ENCODE results near the gene ATG2B. TPM values are rescaled to one million over a fixed set of nuclear protein-coding genes. Genes with fewer than 3 reads are reported as not detected.
A peak's percentile ranks its signal among the peaks of the same experiment; 100 is the strongest.
"Not testable (repeated sequence)": the region's sequence is repeated elsewhere in the genome, so short reads cannot be mapped to it uniquely, and the experiment has no call there.

Gene ATG2B
- total RNA-seq, 1 donor from 2014 or later = 32.4 TPM

- no peak for DNase-seq
Measured at GRCh38 chr14:96250485-96250884, 112.7 kb downstream of the ATG2B start.

DNA sequence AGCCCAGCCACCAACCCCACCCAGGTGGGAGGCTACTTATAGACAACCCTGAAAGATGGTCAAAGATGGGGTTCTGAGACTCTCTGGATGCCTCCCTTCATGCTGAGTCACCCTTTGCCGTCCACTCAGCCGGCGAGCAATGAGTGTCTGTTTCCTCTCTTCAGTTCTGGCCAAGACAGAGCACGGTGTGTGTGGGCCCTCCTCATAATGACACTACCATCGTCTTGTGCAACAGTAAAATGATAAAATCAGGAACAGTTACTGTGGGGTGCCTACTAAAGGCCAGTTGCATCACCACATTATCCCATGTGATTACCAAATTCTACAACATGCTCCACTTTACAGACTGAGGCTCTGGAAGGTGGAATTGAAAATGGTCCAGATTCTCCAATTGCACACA, 114.1 kb downstream of the ATG2B start:
- no peak for DNase-seq

DNA sequence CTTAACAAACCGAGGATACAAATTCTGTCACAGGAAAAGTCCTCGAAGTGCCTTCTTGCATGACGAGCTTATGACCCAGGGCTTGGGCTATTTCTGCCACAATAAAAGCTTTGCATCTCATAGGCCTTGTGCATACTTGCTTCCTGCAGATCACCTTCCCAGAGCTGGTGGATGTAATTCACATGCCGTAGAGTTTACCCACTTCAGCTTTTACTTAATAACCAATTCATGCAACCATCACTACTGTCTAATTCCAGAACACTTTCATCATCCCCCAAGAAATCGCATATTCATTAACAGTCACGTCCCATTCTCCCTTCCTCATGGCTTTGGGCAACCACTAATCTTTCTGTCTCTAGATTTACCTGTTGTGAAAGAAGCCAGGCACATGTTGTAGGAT, 116.1 kb downstream of the ATG2B start:
- DNase-seq = no peak

DNA sequence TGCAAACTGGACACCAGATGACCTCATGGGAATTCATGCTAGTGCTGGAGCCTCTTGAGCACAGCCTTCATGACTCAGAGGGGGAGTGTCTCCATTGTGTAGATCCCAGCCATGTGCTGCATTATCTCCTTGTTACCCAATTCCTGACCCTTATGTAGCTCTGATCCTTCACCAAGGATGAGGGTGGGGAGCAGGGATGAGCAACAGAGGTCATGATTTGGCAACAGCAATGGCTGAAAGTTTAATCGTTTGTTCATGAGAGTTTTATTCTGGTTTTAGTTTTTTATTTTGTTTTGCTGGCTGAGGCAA, 116.6 kb downstream of the ATG2B start:
- DNase-seq = no peak

GRCh38 chr14:96245710-96246538, 117.2 kb downstream of the ATG2B start:
- no peak for DNase-seq

DNA sequence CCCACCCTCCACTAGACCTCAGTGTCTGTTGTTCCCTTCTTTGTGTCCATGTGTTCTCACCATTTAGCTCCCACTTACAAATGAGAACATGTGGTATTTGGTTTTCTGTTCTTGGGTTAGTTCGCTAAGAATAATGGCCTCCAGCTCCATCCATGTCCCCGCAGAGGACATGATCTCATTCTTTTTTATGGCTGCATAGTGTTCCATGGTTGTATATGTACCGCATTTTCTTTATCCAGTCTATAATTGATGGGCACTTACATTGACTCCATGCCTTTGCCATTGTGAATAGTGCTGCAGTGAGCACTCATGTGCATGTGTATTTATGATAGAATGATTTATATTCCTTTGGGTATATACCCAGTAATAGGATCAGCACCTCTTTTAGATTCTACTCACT, 118.1 kb downstream of the ATG2B start:
- DNase-seq = not testable (repeated sequence)

DNA sequence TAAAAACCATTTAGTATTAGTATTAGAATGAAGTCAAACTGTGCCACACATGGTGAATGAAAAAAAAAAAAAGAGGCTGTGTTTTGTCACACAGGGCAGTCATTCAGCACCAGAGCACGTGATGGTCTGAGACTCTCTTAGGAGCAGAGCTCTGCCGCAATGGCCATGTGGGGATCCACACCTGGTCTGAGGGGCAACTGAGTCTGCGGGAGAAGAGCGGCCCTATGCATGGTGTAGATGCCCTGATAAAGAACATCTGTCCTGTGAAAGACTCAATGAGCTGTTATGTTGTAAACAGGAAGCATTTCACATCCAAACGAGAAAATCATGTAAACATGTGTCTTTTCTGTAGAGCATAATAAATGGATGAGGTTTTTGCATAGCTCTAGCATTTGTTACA, 119.4 kb downstream of the ATG2B start:
- no peak for DNase-seq

GRCh38 chr14:96242126-96242525, 121.0 kb downstream of the ATG2B start:
- no peak for DNase-seq

DNA sequence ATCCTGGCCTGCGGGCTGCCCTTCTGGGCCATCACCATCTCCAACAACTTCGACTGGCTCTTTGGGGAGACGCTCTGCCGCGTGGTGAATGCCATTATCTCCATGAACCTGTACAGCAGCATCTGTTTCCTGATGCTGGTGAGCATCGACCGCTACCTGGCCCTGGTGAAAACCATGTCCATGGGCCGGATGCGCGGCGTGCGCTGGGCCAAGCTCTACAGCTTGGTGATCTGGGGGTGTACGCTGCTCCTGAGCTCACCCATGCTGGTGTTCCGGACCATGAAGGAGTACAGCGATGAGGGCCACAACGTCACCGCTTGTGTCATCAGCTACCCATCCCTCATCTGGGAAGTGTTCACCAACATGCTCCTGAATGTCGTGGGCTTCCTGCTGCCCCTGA, 122.5 kb downstream of the ATG2B start:
- DNase-seq = no peak

DNA sequence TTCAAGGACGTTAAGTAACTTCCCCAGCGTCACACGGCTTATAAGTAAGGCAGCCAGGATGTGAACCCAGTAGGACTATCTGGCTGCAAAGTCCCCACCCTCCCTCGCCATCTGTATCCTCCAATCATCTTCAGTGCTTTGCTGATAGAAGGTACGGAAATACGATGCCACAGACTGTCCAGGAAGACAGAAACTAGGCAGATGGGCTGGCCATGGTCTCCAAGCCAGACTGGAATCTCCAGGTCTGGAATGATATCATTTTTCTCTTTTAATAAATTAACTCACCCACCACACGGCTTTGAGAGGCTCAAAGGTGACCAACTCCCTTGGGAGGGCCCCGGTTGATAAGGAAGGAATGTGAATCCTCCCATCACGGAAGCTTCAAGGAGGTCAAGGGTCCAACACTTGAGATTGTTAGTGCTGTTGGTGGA, 123.4 kb downstream of the ATG2B start:
- no peak for DNase-seq

GRCh38 chr14:96238676-96239265, 124.4 kb downstream of the ATG2B start:
- DNase-seq = no peak

DNA sequence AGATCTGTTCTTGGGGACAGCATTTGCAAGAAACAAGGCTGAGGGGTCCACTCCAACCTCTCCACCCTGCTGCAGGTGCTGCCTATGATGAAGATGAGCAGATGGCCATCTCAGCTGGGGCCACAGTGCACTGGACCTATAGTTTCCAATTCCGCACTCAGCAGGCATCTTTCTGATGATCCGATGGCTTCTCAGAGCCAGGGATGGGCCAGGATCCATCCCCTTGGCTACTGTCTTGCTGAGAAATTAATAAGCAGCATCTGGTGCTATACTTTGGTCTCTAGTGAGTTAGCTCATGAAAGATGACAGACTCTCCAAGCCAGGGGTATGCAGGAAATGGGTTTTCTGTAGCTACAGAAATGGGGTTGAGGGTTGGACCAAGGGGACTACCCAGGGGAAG, 125.5 kb downstream of the ATG2B start:
- DNase-seq = no peak

DNA sequence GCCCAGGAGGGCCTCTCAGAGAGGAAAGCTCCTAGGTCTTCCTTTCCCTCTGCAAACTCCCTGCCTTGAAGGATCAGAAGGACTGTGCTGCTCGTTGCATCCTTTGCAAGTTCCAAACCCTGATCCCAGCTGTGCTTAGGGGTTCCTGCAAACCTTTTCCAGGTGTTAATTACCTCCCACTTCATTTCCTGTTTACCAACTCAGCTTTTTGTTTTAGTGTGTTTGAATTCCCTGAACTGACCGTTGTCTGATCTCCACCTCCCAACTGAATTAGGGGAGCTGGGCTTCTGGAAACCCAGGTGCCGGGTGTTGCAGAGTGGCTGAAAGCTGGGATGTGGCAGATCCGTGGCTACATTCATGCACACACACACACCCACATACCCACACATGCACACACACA, 127.7 kb downstream of the ATG2B start:
- DNase-seq = peak; percentile 37

DNA sequence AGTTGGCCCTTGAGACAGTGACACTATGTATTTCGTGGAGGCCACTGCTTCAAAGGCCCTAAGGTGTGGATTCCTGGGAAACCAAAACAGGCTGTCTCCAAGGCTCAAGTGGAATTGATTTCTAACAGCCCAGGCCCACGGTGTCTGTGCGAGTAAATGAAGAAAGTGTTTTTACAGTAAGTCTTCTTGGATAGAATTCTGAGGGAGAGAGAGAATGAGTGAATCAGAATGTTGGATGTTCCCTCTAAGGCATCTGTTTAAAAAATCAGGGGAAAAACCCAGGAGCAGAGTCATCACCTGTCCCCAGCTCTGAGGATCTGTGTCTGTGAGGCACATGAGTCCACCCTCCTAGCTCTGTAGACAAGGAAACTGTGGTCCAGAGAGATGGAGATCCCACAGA, 129.5 kb downstream of the ATG2B start:
- DNase-seq = peak; percentile 54

DNA sequence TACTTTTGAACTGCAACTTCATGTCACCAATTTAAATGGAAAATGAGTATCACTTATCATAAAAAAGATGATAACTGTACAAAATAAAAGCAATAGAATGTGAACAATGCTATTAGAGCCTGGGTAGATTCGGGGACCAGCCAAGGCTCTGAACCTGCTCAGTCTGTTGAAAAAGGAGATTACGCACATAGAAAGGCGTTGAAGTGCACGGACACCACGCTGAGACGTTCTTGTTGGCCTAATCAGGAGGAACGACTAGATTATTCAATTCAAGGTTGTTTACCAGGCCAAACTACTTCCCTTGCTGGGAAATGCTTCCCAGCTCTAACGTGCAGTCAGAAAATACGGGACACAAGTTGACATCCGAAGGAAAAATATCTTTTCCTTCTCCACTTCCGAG, 130.6 kb downstream of the ATG2B start:
- no peak for DNase-seq

GRCh38 chr14:96231526-96232130, 131.5 kb downstream of the ATG2B start:
- peak; percentile 88 for DNase-seq

- DNase-seq = peak; percentile 69
Measured at GRCh38 chr14:96231056-96231455, 132.1 kb downstream of the ATG2B start.

DNA sequence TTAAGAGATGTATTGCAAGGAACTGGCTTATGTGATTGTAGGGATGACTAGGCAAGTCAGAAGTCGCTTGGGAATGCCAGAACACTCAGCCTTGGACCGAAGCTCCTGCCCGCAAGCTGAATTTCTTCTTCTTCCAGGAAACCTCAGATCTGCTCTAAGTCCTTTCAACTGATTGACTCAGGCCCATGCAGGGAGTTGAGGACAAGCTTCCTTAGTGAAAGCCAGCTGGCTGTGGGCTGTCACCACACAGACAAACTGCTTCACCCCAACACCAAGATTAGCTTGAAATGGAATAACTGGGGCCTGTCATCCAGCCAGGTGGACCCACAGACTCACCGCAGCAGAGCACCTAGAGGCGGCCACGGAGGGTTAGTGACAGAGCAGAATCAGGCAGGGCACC, 133.8 kb downstream of the ATG2B start:
- no peak for DNase-seq

Small RNAs within 50 kb of the gene (small RNA-seq; reads per million reads assigned to genes)
- gene RNU2-33P (ENCODE audit: low replicate concordance) = 0.10 reads per million

Other genes with a start within 250 kb of the ATG2B start
- gene BDKRB2, start 158.5 kb downstream of the ATG2B start, total RNA-seq = 9.1 TPM
- gene BDKRB1, start 107.1 kb downstream of the ATG2B start, total RNA-seq = 1.8 TPM
- 30.3 TPM for gene GSKIP, start 185 bp upstream of the ATG2B start, total RNA-seq
- gene AK7, start 28.8 kb upstream of the ATG2B start, total RNA-seq = 0.21 TPM
- 138 TPM for gene PAPOLA, start 139.0 kb upstream of the ATG2B start, total RNA-seq

All from tongue (tissue), 3 donors.